Ishikawa (cell line): Measurements from ENCODE around the gene CKMT2.

Experiments used
- CEBPB ChIP-seq: IDR thresholded peaks from 2 replicates; pipeline ENCODE4 v1.6.1; 2012
- CREB1 ChIP-seq: IDR thresholded peaks from 2 replicates; pipeline ENCODE4 v1.6.1; 2012; ENCODE audit warnings: low read depth
- EGR1 ChIP-seq: IDR thresholded peaks from 2 replicates; pipeline ENCODE4 v1.6.1; 2012
- EP300 ChIP-seq: IDR thresholded peaks from 2 replicates; pipeline ENCODE4 v1.6.1; 2012; ENCODE audit warnings: borderline replicate concordance
- FOXM1 ChIP-seq: IDR thresholded peaks from 2 replicates; pipeline ENCODE4 v1.6.1; 2012; ENCODE audit warnings: low read depth, borderline replicate concordance
- MAX ChIP-seq: IDR thresholded peaks from 2 replicates; pipeline ENCODE4 v1.6.1; 2012
- NFIC ChIP-seq: IDR thresholded peaks from 2 replicates; pipeline ENCODE4 v1.6.1; 2012
- RAD21 ChIP-seq: IDR thresholded peaks from 2 replicates; pipeline ENCODE4 v1.6.1; 2012; ENCODE audit warnings: low read depth
- TAF1 ChIP-seq: IDR thresholded peaks from 2 replicates; pipeline ENCODE4 v1.6.1; 2012; ENCODE audit warnings: low read depth, mild to moderate bottlenecking
- TCF12 ChIP-seq: IDR thresholded peaks from 2 replicates; pipeline ENCODE4 v1.6.1; 2012; ENCODE audit warnings: low read depth
- TEAD4 ChIP-seq: IDR thresholded peaks from 2 replicates; pipeline ENCODE4 v1.6.1; 2012
- YY1 ChIP-seq: IDR thresholded peaks from 2 replicates; pipeline ENCODE4 v1.6.1; 2012; ENCODE audit warnings: low read depth
- ZBTB7A ChIP-seq: IDR thresholded peaks from 2 replicates; pipeline ENCODE4 v1.6.1; 2012; ENCODE audit warnings: low read depth
- TF ChIP-seq, protein P1 (sequence below): IDR thresholded peaks from 2 replicates; pipeline ENCODE4 v1.6.1; 2012; ENCODE audit warnings: low read depth, mild to moderate bottlenecking
- TF ChIP-seq, protein P2 (sequence below): IDR thresholded peaks from 2 replicates; pipeline ENCODE4 v1.6.1; 2012

CKMT2 gene

GRCh38 chr5:81301271-81302015 lies 68.3 kb downstream of the CKMT2 start, which contains the start of gene ZCCHC9:
TSS of gene ZCCHC9 (plus strand) at chr5:81301587. CDS start at chr5:81304758, 3,171 bp downstream.
- 0 out of 2 replicates have a peak, but pooled peaks have one; percentile 37 for TF ChIP-seq TCF12
- no peak for TF ChIP-seq RAD21
- peak; percentile 91 for TF ChIP-seq TAF1
- TF ChIP-seq, protein P1, sequence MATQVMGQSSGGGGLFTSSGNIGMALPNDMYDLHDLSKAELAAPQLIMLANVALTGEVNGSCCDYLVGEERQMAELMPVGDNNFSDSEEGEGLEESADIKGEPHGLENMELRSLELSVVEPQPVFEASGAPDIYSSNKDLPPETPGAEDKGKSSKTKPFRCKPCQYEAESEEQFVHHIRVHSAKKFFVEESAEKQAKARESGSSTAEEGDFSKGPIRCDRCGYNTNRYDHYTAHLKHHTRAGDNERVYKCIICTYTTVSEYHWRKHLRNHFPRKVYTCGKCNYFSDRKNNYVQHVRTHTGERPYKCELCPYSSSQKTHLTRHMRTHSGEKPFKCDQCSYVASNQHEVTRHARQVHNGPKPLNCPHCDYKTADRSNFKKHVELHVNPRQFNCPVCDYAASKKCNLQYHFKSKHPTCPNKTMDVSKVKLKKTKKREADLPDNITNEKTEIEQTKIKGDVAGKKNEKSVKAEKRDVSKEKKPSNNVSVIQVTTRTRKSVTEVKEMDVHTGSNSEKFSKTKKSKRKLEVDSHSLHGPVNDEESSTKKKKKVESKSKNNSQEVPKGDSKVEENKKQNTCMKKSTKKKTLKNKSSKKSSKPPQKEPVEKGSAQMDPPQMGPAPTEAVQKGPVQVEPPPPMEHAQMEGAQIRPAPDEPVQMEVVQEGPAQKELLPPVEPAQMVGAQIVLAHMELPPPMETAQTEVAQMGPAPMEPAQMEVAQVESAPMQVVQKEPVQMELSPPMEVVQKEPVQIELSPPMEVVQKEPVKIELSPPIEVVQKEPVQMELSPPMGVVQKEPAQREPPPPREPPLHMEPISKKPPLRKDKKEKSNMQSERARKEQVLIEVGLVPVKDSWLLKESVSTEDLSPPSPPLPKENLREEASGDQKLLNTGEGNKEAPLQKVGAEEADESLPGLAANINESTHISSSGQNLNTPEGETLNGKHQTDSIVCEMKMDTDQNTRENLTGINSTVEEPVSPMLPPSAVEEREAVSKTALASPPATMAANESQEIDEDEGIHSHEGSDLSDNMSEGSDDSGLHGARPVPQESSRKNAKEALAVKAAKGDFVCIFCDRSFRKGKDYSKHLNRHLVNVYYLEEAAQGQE, result no peak
- 0 out of 2 replicates have a peak, but pooled peaks have one; percentile 12 for TF ChIP-seq YY1
- no peak for TF ChIP-seq EP300
- TF ChIP-seq FOXM1, result no peak; the same call in 1 of the 2 replicates
- TF ChIP-seq, protein P2, sequence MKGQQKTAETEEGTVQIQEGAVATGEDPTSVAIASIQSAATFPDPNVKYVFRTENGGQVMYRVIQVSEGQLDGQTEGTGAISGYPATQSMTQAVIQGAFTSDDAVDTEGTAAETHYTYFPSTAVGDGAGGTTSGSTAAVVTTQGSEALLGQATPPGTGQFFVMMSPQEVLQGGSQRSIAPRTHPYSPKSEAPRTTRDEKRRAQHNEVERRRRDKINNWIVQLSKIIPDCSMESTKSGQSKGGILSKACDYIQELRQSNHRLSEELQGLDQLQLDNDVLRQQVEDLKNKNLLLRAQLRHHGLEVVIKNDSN, result no peak; the same call in 1 of the 2 replicates
- no peak for TF ChIP-seq CEBPB
- TF ChIP-seq CREB1, result peak; percentile 94
- TF ChIP-seq MAX, result peak; percentile 76
- TF ChIP-seq NFIC, result peak; percentile 24; the same call in 1 of the 2 replicates
- TF ChIP-seq ZBTB7A, result no peak
- TF ChIP-seq EGR1, result peak; percentile 86
- TF ChIP-seq TEAD4, result no peak; the same call in 1 of the 2 replicates

- TF ChIP-seq MAX (no peak), TAF1 (no peak), YY1 (no peak), ZBTB7A (no peak)
- TF ChIP-seq, protein P1, result no peak
Observed at GRCh38 chr5:81302596-81302995, 69.5 kb downstream of the CKMT2 start.

GRCh38 chr5:81303563-81303962 lies 70.4 kb downstream of the CKMT2 start:
- TF ChIP-seq TAF1 (no peak), YY1 (no peak), MAX (no peak), ZBTB7A (no peak), TCF12 (no peak), CEBPB (no peak), TEAD4 (no peak)

DNA sequence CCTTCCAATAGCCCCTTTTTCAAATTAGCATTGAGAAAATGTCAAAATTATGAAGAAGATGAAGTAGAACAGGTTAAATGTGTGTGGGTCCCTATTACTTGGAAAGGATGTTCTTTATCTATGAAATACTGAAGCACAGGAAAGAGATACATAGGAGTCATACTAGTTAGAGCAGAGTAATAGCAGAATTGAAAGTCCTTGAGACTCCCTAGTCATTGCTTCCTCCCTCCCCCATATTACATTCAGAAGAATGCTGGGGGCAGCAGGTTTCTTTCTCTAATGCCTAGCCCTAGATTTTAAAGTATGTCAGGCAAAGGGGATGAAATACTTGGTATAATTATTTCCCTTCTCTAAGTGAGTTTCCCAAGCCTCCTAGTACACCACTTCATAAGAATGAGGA lies 72.7 kb downstream of the CKMT2 start:
- no peak for TF ChIP-seq TEAD4
- no peak for TF ChIP-seq EP300
- no peak for TF ChIP-seq RAD21
- no peak for TF ChIP-seq TCF12
- no peak for TF ChIP-seq CREB1
- no peak for TF ChIP-seq NFIC
- TF ChIP-seq MAX, result no peak
- TF ChIP-seq YY1, result no peak

DNA sequence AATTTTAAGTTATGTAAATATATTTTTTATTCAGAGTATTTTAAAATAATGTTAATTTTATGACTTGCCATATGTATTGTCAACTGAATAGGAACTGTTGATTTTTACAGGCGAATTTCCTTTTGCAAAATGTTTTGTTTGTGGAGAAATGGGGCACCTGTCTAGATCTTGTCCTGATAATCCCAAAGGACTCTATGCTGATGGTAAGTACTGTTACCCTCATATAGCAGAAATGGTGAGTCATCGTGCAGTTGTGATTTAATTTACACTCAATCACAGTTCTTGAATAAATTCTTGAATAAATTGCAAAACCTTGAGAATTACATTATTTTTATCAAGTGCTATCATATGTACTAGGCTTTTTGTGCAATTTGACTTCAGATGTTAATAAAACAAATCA lies 75.7 kb downstream of the CKMT2 start:
- TF ChIP-seq MAX, result no peak
- TF ChIP-seq EP300, result no peak
- no peak for TF ChIP-seq CEBPB
- TF ChIP-seq TEAD4, result no peak
- TF ChIP-seq NFIC, result no peak
- TF ChIP-seq, protein P1, result no peak
- TF ChIP-seq TCF12, result no peak
- TF ChIP-seq, protein P2, result no peak
- no peak for TF ChIP-seq TAF1
- TF ChIP-seq EGR1, result no peak
- no peak for TF ChIP-seq FOXM1
- no peak for TF ChIP-seq ZBTB7A
- TF ChIP-seq RAD21, result no peak
